SU-DHL-6 (cell line): ENCODE measurements around the gene GMEB2.
"Not testable (repeated sequence)": the region's sequence is repeated elsewhere in the genome, so short reads cannot be mapped to it uniquely, and the experiment has no call there.

Source experiments
- H2AFZ ChIP-seq: fragments of 200-600 bp; sonication (generic); 2 replicates; pipeline ENCODE4 v1.6.1; 2014; ENCODE audit warnings: low read depth, mild to moderate bottlenecking, moderate library complexity, mixed read lengths, antibody characterized with exemption, low read length; ENCODE audit not compliant: severe bottlenecking
- H3F3A ChIP-seq: fragments of 200-600 bp; shearing (Covaris generic); 2 replicates; pipeline ENCODE4 v1.6.0; 2016; ENCODE audit warnings: antibody characterized with exemption, mild to moderate bottlenecking; ENCODE audit not compliant: insufficient read depth
- H3K27ac ChIP-seq: fragments of 200-600 bp; sonication (generic); 2 replicates; pipeline ENCODE4 v1.5.1; 2016; ENCODE audit warnings: low read depth, mild to moderate bottlenecking, low read length, moderate library complexity, mixed read lengths
- H3K27me3 ChIP-seq: fragments of 200-600 bp; sonication (generic), shearing (Covaris generic); 2 replicates; pipeline ENCODE4 v1.6.0; 2014; ENCODE audit warnings: mild to moderate bottlenecking, low read length
- H3K36me3 ChIP-seq: fragments of 200-600 bp; sonication (generic); 2 replicates; pipeline ENCODE4 v1.6.1; 2014; ENCODE audit warnings: mild to moderate bottlenecking, low read length, mixed read lengths
- H3K4me2 ChIP-seq: fragments of 300-600, 200-600 bp; shearing (Covaris generic), sonication (generic); 2 replicates; pipeline ENCODE4 v1.6.0; 2014; ENCODE audit warnings: low read length, low read depth, mild to moderate bottlenecking; ENCODE audit not compliant: poor library complexity, severe bottlenecking
- H3K4me3 ChIP-seq: fragments of 200-600 bp; sonication (generic); 2 replicates; pipeline ENCODE4 v1.5.1; 2014; ENCODE audit warnings: antibody characterized with exemption, low read length, mild to moderate bottlenecking, mixed read lengths; ENCODE audit not compliant: insufficient read depth, poor library complexity, severe bottlenecking
- H3K79me2 ChIP-seq: fragments of 200-600 bp; sonication (generic); 2 replicates; pipeline ENCODE4 v1.6.1; 2014; ENCODE audit warnings: mild to moderate bottlenecking, low read length, moderate library complexity; ENCODE audit not compliant: insufficient read depth
- H3K9ac ChIP-seq: fragments of 200-600 bp; sonication (generic); 2 replicates; pipeline ENCODE4 v1.7.0; 2014; ENCODE audit warnings: mild to moderate bottlenecking, low read length
- H3K9me2 ChIP-seq: fragments of 200-600 bp; sonication (generic); replicated peaks from 2 replicates; pipeline ENCODE4 v1.6.1; 2014; ENCODE audit warnings: low read length; ENCODE audit not compliant: insufficient read depth
- H3K9me3 ChIP-seq: fragments of 200-600 bp; sonication (generic); 2 replicates; pipeline ENCODE4 v1.6.1; 2014; ENCODE audit warnings: low read length, mixed read lengths; ENCODE audit not compliant: insufficient read depth
- H4K20me1 ChIP-seq: fragments of 200-600 bp; sonication (generic); 2 replicates; pipeline ENCODE4 v1.6.1; 2014; ENCODE audit warnings: low read depth, mild to moderate bottlenecking, antibody characterized with exemption, low read length, moderate library complexity, mixed read lengths
- CTCF ChIP-seq: fragments of 200-600 bp; sonication (generic); IDR thresholded peaks from one replicate; pipeline ENCODE4 v1.5.1; 2017; ENCODE audit warnings: antibody characterized with exemption, mild to moderate bottlenecking, low read length, moderate library complexity; ENCODE audit not compliant: insufficient read depth, poor library complexity, severe bottlenecking
- EZH2phosphoT487 ChIP-seq: fragments of 200-600 bp; sonication (generic), shearing (Covaris generic); conservative IDR thresholded peaks from 2 replicates; pipeline ENCODE4 v1.6.1; 2018; ENCODE audit warnings: mild to moderate bottlenecking, antibody characterized with exemption, low read length, moderate library complexity, mixed read lengths

The GMEB2 gene

GRCh38 chr20:63606686-63607085, 20.2 kb downstream of the GMEB2 start:
- no peaks in the 10 kb centered on the region for H3K27me3 ChIP-seq
- peaks cover 4% of the 10 kb centered on the region; the same call in 1 of the 2 replicates for H3K79me2 ChIP-seq

GRCh38 chr20:63602321-63602720, 24.6 kb downstream of the GMEB2 start:
- H3K9ac ChIP-seq = no peak overlapping the region
- no peaks in the 10 kb centered on the region for H3K27me3 ChIP-seq
- no peaks in the 10 kb centered on the region for H3F3A ChIP-seq
- H4K20me1 ChIP-seq = no peaks in the 10 kb centered on the region
- H3K9me2 ChIP-seq = no peaks in the 10 kb centered on the region
- no peak overlapping the region for H3K4me2 ChIP-seq
- no peaks in the 10 kb centered on the region for H3K36me3 ChIP-seq
- H3K9me3 ChIP-seq = no peaks in the 10 kb centered on the region
- no peak overlapping the region for H3K27ac ChIP-seq
- no peak overlapping the region for H2AFZ ChIP-seq
- no peak for TF ChIP-seq CTCF
- H3K79me2 ChIP-seq = peaks cover 4% of the 10 kb centered on the region; the same call in 1 of the 2 replicates
- no peak overlapping the region for H3K4me3 ChIP-seq

More at GRCh38 chr20:63606686-63607085, 20.2 kb downstream of the GMEB2 start:
- Histone ChIP-seq H2AFZ (no peak overlapping the region), H4K20me1 (no peaks in the 10 kb centered on the region), H3K27ac (no peak overlapping the region), H3K9me3 (no peaks in the 10 kb centered on the region), H3K4me2 (no peak overlapping the region), H3F3A (no peaks in the 10 kb centered on the region), H3K4me3 (no peak overlapping the region), H3K9me2 (no peaks in the 10 kb centered on the region), H3K36me3 (no peaks in the 10 kb centered on the region), H3K9ac (no peak overlapping the region)
- TF ChIP-seq EZH2phosphoT487 (no peak), CTCF (no peak)

- not testable (repeated sequence) for H2AFZ ChIP-seq, H3K27me3 ChIP-seq, H4K20me1 ChIP-seq, H3K9me2 ChIP-seq, H3K4me3 ChIP-seq, H3K4me2 ChIP-seq, H3K9ac ChIP-seq, H3K36me3 ChIP-seq, H3K79me2 ChIP-seq, H3K9me3 ChIP-seq, H3F3A ChIP-seq, H3K27ac ChIP-seq
Observed at GRCh38 chr20:63601679-63602078, 25.2 kb downstream of the GMEB2 start.

GRCh38 chr20:63599396-63600050, 27.4 kb downstream of the GMEB2 start:
- Histone ChIP-seq H3K9me2 (no peaks in the 10 kb centered on the region), H3K4me2 (no peak overlapping the region), H3K4me3 (no peak overlapping the region), H3K27me3 (no peaks in the 10 kb centered on the region), H2AFZ (no peak overlapping the region), H3K27ac (no peak overlapping the region), H3K79me2 (no peaks in the 10 kb centered on the region), H3K9me3 (no peaks in the 10 kb centered on the region), H3K9ac (no peak overlapping the region), H3K36me3 (no peaks in the 10 kb centered on the region), H4K20me1 (no peaks in the 10 kb centered on the region), H3F3A (no peaks in the 10 kb centered on the region)
- no peak for TF ChIP-seq EZH2phosphoT487
- no peak for TF ChIP-seq CTCF
